Suprapubic skin (tissue), 3 donors: ENCODE results near the gene SYT14.
"Not testable (repeated sequence)": the region's sequence is repeated elsewhere in the genome, so short reads cannot be mapped to it uniquely, and the experiment has no call there.

Experiments used
- EP300 ChIP-seq: sonication (generic); formaldehyde crosslinking; IDR thresholded peaks from one replicate; pipeline ENCODE4 v1.6.1; 2017; ENCODE audit warnings: antibody characterized with exemption
- POLR2A ChIP-seq, 2 donors: fragments of 450-650 bp; IDR thresholded peaks; one replicate each; pipeline ENCODE4 v1.6.1; 2017; ENCODE audit warnings: antibody characterized with exemption in 2 of 2, mild to moderate bottlenecking in 2 of 2, moderate library complexity in 2 of 2
- TF ChIP-seq, protein P1 (sequence below), 2 donors: fragments of 200-600 bp in 1 of 2; fragments of 450-650 bp in 1 of 2; sonication (generic) in 1 of 2; IDR thresholded peaks; one replicate each; pipeline ENCODE4 v1.5.1; 2016 to 2019; ENCODE audit warnings: antibody characterized with exemption in 2 of 2, mild to moderate bottlenecking in 1 of 2, moderate library complexity in 1 of 2

- TF ChIP-seq, protein P1, sequence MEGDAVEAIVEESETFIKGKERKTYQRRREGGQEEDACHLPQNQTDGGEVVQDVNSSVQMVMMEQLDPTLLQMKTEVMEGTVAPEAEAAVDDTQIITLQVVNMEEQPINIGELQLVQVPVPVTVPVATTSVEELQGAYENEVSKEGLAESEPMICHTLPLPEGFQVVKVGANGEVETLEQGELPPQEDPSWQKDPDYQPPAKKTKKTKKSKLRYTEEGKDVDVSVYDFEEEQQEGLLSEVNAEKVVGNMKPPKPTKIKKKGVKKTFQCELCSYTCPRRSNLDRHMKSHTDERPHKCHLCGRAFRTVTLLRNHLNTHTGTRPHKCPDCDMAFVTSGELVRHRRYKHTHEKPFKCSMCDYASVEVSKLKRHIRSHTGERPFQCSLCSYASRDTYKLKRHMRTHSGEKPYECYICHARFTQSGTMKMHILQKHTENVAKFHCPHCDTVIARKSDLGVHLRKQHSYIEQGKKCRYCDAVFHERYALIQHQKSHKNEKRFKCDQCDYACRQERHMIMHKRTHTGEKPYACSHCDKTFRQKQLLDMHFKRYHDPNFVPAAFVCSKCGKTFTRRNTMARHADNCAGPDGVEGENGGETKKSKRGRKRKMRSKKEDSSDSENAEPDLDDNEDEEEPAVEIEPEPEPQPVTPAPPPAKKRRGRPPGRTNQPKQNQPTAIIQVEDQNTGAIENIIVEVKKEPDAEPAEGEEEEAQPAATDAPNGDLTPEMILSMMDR (IDR thresholded peaks at IDR 0.05): not testable (repeated sequence)
- not testable (repeated sequence) for TF ChIP-seq POLR2A (IDR thresholded peaks at IDR 0.05); EP300
Measured at GRCh38 chr1:209898851-209899250, 39.2 kb upstream of the SYT14 start.
